Naive B cell (primary cell): ENCODE measurements around the gene GHR. TPM values are rescaled to one million over a fixed set of nuclear protein-coding genes. Genes with fewer than 3 reads are reported as not detected.

Source experiments
- ATAC-seq, 2 donors: fragments of 150-1000 bp; cut with Tn5 transposase; 2 replicates each; pipeline ENCODE4 v1.10.0; 2021; ENCODE audit warnings: low read depth in 2 of 2, mild to moderate bottlenecking in 2 of 2, moderate library complexity in 2 of 2
- DNase-seq: peaks from one replicate; pipeline ENCODE4 v3.0.0; 2022
- H3K27ac Mint-ChIP-seq, 6 donors: one replicate each; pipeline ENCODE4 v1.8.0; 2020 to 2022; ENCODE audit warnings: mild to moderate bottlenecking in 6 of 6, mixed read lengths in 6 of 6, moderate library complexity in 5 of 6, inconsistent platforms in 2 of 6
- H3K27me3 Mint-ChIP-seq, 3 donors: one replicate each; pipeline ENCODE4 v1.8.0; 2021 to 2022; ENCODE audit warnings: mixed read lengths in 3 of 3, mild to moderate bottlenecking in 1 of 3
- H3K36me3 Mint-ChIP-seq, 2 donors: one replicate each; pipeline ENCODE4 v1.8.0; 2020 to 2022; ENCODE audit warnings: mixed read lengths in 2 of 2, inconsistent platforms in 1 of 2, mild to moderate bottlenecking in 1 of 2
- H3K4me1 Mint-ChIP-seq, 3 donors: one replicate each; pipeline ENCODE4 v1.8.0; 2020 to 2022; ENCODE audit warnings: mixed read lengths in 3 of 3, inconsistent platforms in 1 of 3, mild to moderate bottlenecking in 1 of 3, moderate library complexity in 1 of 3
- H3K4me3 Mint-ChIP-seq, 8 donors: one replicate each; pipeline ENCODE4 v1.8.0; 2020 to 2022; ENCODE audit warnings: mild to moderate bottlenecking in 8 of 8, mixed read lengths in 8 of 8, moderate library complexity in 8 of 8, inconsistent platforms in 2 of 8
- H3K9me3 Mint-ChIP-seq, 7 donors: one replicate each; pipeline ENCODE4 v1.8.0; 2020 to 2022; ENCODE audit warnings: mixed read lengths in 7 of 7, mild to moderate bottlenecking in 5 of 7, inconsistent platforms in 2 of 7, moderate library complexity in 1 of 7
- polyA plus RNA-seq, 6 donors: library from polyadenylated mRNA; unstranded; fragments of 300-500 nt; fragmentation: Illumina TruSeq; gene quantifications; one replicate each; pipeline ENCODE4 v1.2.3, GENCODE V29; 2021; ENCODE audit warnings: low read depth in 6 of 6

Gene GHR
- polyA plus RNA-seq, 6 donors from 2014 or later = not detected

GRCh38 chr5:42614509-42614908, 191.3 kb downstream of the GHR start:
- peaks cover 9 to 20% of the 10 kb centered on the region in 2 donors for H3K36me3 Mint-ChIP-seq
- H3K27me3 Mint-ChIP-seq = peaks cover 18 to 26% (median 22%) of the 10 kb centered on the region in 3 donors
- peak overlapping the region in 1 of 6 donors; percentile 15 for H3K27ac Mint-ChIP-seq
- H3K4me3 Mint-ChIP-seq = no peak overlapping the region
- DNase-seq (no peak), ATAC-seq (no peak)
- H3K4me1 Mint-ChIP-seq = peaks cover 11 to 19% (median 19%) of the 10 kb centered on the region in 3 donors
- peaks cover 0 to 9% (median 0%) of the 10 kb centered on the region in 7 donors for H3K9me3 Mint-ChIP-seq

GRCh38 chr5:42620579-42621216, 197.5 kb downstream of the GHR start:
- Mint-ChIP-seq H3K4me3 (peak overlapping the region; percentile 41 to 89 (median 79)), H3K9me3 (peaks cover 0 to 14% (median 2%) of the 10 kb centered on the region in 7 donors), H3K27ac (peak overlapping the region; percentile 98 to 99 (median 99)), H3K36me3 (peaks cover 0 to 16% of the 10 kb centered on the region in 2 donors), H3K27me3 (peaks cover 0 to 8% (median 5%) of the 10 kb centered on the region in 3 donors), H3K4me1 (peaks cover 52 to 63% (median 59%) of the 10 kb centered on the region in 3 donors)
- ATAC-seq (no peak), DNase-seq (no peak)

GRCh38 chr5:42621242-42621641, 198.0 kb downstream of the GHR start:
- DNase-seq (peak; percentile 73), ATAC-seq (peak; percentile 87 to 92)
- Mint-ChIP-seq H3K27ac (peak overlapping the region; percentile 98 to 99 (median 99)), H3K36me3 (peaks cover 3 to 11% of the 10 kb centered on the region in 2 donors), H3K4me1 (peaks cover 53 to 59% (median 56%) of the 10 kb centered on the region in 3 donors), H3K4me3 (peak overlapping the region; percentile 41 to 89 (median 79)), H3K9me3 (peaks cover 0 to 10% (median 2%) of the 10 kb centered on the region in 7 donors), H3K27me3 (peaks cover 0 to 3% (median 0%) of the 10 kb centered on the region in 3 donors)

GRCh38 chr5:42621662-42622061, 198.4 kb downstream of the GHR start:
- peaks cover 0 to 10% (median 2%) of the 10 kb centered on the region in 7 donors for H3K9me3 Mint-ChIP-seq
- ATAC-seq = peak; percentile 70 to 75
- H3K27ac Mint-ChIP-seq = peak overlapping the region; percentile 98 to 99 (median 99)
- H3K4me1 Mint-ChIP-seq = peaks cover 52 to 61% (median 57%) of the 10 kb centered on the region in 3 donors
- DNase-seq = no peak
- peak overlapping the region; percentile 41 to 85 (median 79) for H3K4me3 Mint-ChIP-seq
- peaks cover 5 to 8% of the 10 kb centered on the region in 2 donors for H3K36me3 Mint-ChIP-seq
- H3K27me3 Mint-ChIP-seq = no peaks in the 10 kb centered on the region

- no peak for ATAC-seq
- DNase-seq = no peak
- H3K27me3 Mint-ChIP-seq = no peaks in the 10 kb centered on the region
- H3K4me1 Mint-ChIP-seq = peaks cover 43 to 53% (median 44%) of the 10 kb centered on the region in 3 donors
- peaks cover 0 to 5% of the 10 kb centered on the region in 2 donors for H3K36me3 Mint-ChIP-seq
- H3K27ac Mint-ChIP-seq = peak overlapping the region in 3 of 6 donors; percentile 63 to 99 (median 99)
- H3K4me3 Mint-ChIP-seq = no peak overlapping the region
- H3K9me3 Mint-ChIP-seq = peaks cover 0 to 6% (median 0%) of the 10 kb centered on the region in 7 donors
Observed at GRCh38 chr5:42624912-42625311, 201.7 kb downstream of the GHR start.

GRCh38 chr5:42626462-42626861, 203.2 kb downstream of the GHR start:
- no peak for DNase-seq
- Mint-ChIP-seq H3K4me3 (no peak overlapping the region), H3K36me3 (peaks cover 0 to 5% of the 10 kb centered on the region in 2 donors), H3K4me1 (peaks cover 34 to 41% (median 38%) of the 10 kb centered on the region in 3 donors), H3K27me3 (no peaks in the 10 kb centered on the region), H3K9me3 (peaks cover 0 to 6% (median 0%) of the 10 kb centered on the region in 7 donors), H3K27ac (peak overlapping the region in 3 of 6 donors; percentile 3 to 28 (median 7))
- ATAC-seq = no peak

GRCh38 chr5:42628821-42629220, 205.6 kb downstream of the GHR start:
- Mint-ChIP-seq H3K27ac (peak overlapping the region in 1 of 6 donors; percentile 70), H3K27me3 (no peaks in the 10 kb centered on the region), H3K4me1 (peaks cover 15 to 23% (median 17%) of the 10 kb centered on the region in 3 donors), H3K4me3 (no peak overlapping the region), H3K36me3 (peaks cover 0 to 5% of the 10 kb centered on the region in 2 donors), H3K9me3 (peaks cover 0 to 4% (median 0%) of the 10 kb centered on the region in 7 donors)
- DNase-seq = no peak
- no peak for ATAC-seq

- ATAC-seq (no peak), DNase-seq (no peak)
- no peaks in the 10 kb centered on the region for H3K27me3 Mint-ChIP-seq
- H3K4me3 Mint-ChIP-seq = no peak overlapping the region
- peaks cover 0 to 5% of the 10 kb centered on the region in 2 donors for H3K36me3 Mint-ChIP-seq
- H3K4me1 Mint-ChIP-seq = peaks cover 14 to 22% (median 15%) of the 10 kb centered on the region in 3 donors
- peaks cover 0 to 4% (median 0%) of the 10 kb centered on the region in 7 donors for H3K9me3 Mint-ChIP-seq
- peak overlapping the region in 1 of 6 donors; percentile 80 for H3K27ac Mint-ChIP-seq
Observed at GRCh38 chr5:42629284-42629683, 206.0 kb downstream of the GHR start.

- DNase-seq = no peak
- H3K27ac Mint-ChIP-seq = peak overlapping the region in 1 of 6 donors; percentile 41
- H3K4me3 Mint-ChIP-seq = no peak overlapping the region
- no peak for ATAC-seq
- H3K9me3 Mint-ChIP-seq = peaks cover 0 to 4% (median 0%) of the 10 kb centered on the region in 7 donors
- no peaks in the 10 kb centered on the region for H3K27me3 Mint-ChIP-seq
- peaks cover 0 to 2% of the 10 kb centered on the region in 2 donors for H3K36me3 Mint-ChIP-seq
- peaks cover 11 to 22% (median 14%) of the 10 kb centered on the region in 3 donors for H3K4me1 Mint-ChIP-seq
Observed at GRCh38 chr5:42631241-42631640, 208.0 kb downstream of the GHR start.

- Mint-ChIP-seq H3K4me3 (no peak overlapping the region), H3K36me3 (no peaks in the 10 kb centered on the region), H3K27ac (peak overlapping the region in 3 of 6 donors; percentile 18 to 65 (median 47)), H3K9me3 (peaks cover 0 to 4% (median 0%) of the 10 kb centered on the region in 7 donors), H3K27me3 (no peaks in the 10 kb centered on the region), H3K4me1 (peaks cover 10 to 22% (median 12%) of the 10 kb centered on the region in 3 donors)
- ATAC-seq (no peak), DNase-seq (no peak)
Observed at GRCh38 chr5:42632354-42632900, 209.2 kb downstream of the GHR start.

GRCh38 chr5:42634575-42634974, 211.3 kb downstream of the GHR start:
- no peak for ATAC-seq
- Mint-ChIP-seq H3K27ac (peak overlapping the region in 1 of 6 donors; percentile 30), H3K36me3 (no peaks in the 10 kb centered on the region), H3K4me1 (peaks cover 7 to 18% (median 10%) of the 10 kb centered on the region in 3 donors), H3K9me3 (peaks cover 0 to 4% (median 0%) of the 10 kb centered on the region in 7 donors), H3K27me3 (peaks cover 0 to 3% (median 0%) of the 10 kb centered on the region in 3 donors), H3K4me3 (no peak overlapping the region)
- no peak for DNase-seq

GRCh38 chr5:42636425-42636824, 213.2 kb downstream of the GHR start:
- Mint-ChIP-seq H3K27ac (no peak overlapping the region), H3K27me3 (peaks cover 3 to 16% (median 15%) of the 10 kb centered on the region in 3 donors), H3K9me3 (peaks cover 0 to 4% (median 0%) of the 10 kb centered on the region in 7 donors), H3K36me3 (no peaks in the 10 kb centered on the region), H3K4me3 (no peak overlapping the region), H3K4me1 (peaks cover 5 to 7% (median 5%) of the 10 kb centered on the region in 3 donors)
- DNase-seq (no peak), ATAC-seq (no peak)

GRCh38 chr5:42636946-42637345, 213.7 kb downstream of the GHR start:
- Mint-ChIP-seq H3K27ac (no peak overlapping the region), H3K36me3 (no peaks in the 10 kb centered on the region), H3K4me1 (peaks cover 0 to 5% (median 4%) of the 10 kb centered on the region in 3 donors), H3K27me3 (peaks cover 9 to 21% (median 21%) of the 10 kb centered on the region in 3 donors), H3K4me3 (no peak overlapping the region), H3K9me3 (peaks cover 0 to 3% (median 0%) of the 10 kb centered on the region in 7 donors)
- ATAC-seq (no peak), DNase-seq (no peak)
